COLO829 (cell line): Measurements from ENCODE around the gene MCTS1.
"Not testable (repeated sequence)": the region's sequence is repeated elsewhere in the genome, so short reads cannot be mapped to it uniquely, and the experiment has no call there.

Experiments
- DNase-seq: peaks from one replicate; pipeline ENCODE4 v3.0.0; 2012; ENCODE audit warnings: low spot score

The MCTS1 gene

DNA sequence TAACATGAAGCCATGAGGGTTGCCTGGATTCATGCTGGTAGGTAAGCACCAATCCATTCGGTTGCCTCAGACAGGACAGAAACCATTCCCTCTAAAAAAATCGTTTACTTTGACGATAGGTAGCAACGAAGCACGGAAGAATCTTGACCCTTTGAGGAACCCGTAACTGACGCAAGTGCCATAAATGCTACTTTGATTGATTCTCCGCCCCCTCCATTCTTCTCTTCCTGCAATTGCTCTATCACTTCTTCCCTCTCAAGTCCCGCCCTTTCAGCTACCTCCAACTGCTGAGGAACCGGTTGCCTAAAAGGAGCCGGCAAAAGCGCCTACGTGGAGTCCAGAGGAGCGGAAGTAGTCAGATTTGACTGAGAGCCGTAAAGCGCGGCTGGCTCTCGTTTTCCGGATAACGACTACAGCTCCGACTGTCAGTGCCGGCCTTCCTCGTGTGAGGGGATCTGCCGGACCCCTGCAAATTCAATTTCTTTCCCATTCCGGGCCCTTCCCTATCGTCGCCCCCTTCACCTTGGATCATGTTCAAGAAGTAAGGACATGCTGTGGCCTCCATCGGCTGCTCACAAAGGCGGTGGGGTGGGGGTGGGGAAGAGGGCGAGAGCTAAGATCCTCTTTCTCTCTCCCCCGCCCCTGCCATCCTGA is at the start of gene MCTS1:
Gene MCTS1, plus strand, starts transcription at position 395 of the 654 bp plus-strand sequence. Its CDS starts 136 bp downstream, at position 531.
- peak; percentile 86 for DNase-seq

DNA sequence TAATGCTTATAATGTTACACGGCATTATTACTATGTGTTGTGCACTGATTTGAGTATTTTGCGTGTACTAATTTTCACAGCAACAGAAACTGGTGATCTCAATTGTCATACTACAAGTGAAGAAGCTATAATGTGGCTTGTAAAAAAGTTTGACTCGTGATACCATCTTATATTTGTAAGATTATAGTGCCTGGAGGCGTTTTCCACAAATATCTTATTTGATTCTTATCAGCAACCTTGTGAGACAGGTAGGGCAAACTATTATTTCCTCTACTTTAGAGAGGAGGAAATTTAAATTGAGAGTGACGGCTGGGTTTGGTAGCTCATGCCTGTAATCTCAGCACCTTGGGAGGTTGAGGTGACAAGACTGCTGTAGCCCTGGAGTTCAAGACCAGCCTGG is 47.6 kb upstream of the MCTS1 start:
- no peak for DNase-seq

GRCh38 chrX:120559804-120560203 is 44.1 kb upstream of the MCTS1 start:
- DNase-seq = no peak

GRCh38 chrX:120560405-120560841 is 43.5 kb upstream of the MCTS1 start:
- DNase-seq = no peak

DNA sequence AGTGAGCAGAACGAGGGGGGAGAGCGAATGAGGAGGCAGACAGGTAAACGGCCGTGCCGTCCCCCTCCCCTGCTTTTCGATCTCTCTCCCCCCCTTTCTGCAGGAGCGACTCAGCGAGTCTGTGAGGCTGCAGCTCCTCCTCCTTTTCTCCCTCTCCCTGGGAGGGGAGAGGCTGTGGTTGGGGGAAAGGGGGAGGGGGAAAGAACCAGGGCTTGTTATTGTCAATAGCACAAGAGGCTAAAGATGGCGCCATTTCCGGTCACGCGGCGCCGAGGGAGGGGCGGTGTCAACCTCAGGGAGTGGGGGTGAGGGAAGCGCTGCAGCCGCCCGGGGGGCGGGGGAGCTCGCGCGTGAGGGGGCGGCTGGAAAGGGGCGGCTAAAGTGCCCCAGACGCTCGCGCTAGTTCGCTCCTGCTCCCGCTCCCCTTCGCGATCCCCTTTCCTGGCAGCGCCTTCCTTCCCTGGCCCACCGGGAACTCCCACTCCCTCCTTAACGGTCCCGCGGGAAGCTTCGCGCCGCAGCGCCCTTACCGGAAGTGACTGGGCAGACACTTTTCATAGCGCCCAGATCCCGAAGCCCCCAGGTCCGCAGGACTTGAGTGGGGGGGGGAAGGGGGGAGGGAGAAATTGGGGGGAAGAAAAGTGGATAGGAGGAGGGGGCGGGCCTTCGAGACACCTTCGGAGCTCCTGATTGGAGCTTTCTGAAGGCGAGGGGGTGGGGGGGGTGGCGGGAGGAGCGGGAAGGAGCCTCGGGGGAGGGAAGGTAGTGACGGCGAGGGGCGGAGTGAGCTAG is 42.9 kb upstream of the MCTS1 start, which contains the start of gene CUL4B:
Gene CUL4B, minus strand, starts transcription at position 121 of the 792 bp plus-strand sequence. CDS start 324 bp downstream, outside the sequence.
- peak; percentile 81 for DNase-seq

DNA sequence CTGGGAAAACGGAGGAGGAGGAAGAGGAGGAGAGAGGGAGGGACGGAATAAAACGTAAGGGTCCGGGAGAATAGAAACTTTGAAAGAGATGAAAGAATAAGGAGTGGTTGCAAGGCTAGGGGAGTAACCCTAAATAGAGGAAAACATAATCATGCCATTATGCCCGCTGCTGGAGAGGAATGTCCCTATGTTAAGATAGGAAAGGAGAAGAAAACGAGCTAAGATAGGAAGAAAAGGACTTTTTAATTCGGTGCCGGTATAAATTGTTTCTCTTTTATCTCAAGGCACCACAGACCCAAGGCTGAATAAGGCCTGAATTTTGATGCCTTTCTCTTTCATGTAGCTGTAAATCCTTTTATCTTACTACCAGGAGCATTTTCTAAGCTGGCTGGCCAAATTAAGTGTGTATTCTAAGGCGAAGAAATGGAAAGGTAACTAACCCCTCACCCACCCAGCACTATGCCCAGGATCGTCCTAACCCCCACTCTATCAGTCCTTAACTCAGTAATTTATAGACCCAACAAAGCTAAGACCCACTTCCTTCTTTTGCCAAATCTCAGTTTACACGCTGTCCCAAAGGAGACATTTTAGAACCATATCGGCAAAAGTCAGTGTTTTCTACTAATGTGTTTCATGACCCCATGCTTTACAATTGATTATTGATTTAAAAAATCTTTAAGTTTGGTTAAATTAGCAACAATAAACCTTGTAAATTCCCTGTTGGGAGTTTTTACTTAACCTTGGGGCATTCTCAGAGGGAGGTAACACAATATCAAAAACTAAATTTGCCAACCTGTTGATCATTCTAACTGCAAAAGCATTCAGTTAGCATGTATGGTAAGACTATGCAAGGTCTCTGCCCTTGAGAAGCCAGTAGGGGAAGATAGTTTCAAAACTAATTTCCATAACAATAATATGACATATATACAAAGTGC is 42.0 kb upstream of the MCTS1 start:
- DNase-seq = no peak

DNA sequence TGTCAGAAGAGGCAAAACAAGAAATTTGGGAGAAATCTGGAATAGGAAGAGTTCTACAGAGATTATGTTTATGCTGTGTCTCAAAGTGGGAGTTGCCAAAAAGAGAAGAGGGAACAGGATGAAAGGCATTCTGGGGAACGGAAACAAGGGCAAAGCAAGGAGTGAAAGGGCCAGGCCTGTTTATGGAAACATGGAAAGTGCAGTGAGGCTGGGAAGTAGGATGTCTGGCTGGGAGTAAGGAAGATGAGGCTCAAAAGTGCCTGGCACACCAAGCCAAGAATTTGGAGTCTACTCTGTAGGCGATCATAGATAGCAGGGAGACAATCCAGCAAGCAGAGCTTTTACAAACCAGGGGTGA is 41.4 kb upstream of the MCTS1 start:
- DNase-seq = no peak

- DNase-seq = no peak
Observed at GRCh38 chrX:120564925-120565324, 39.0 kb upstream of the MCTS1 start.

GRCh38 chrX:120566817-120567216 is 37.1 kb upstream of the MCTS1 start:
- no peak for DNase-seq

DNA sequence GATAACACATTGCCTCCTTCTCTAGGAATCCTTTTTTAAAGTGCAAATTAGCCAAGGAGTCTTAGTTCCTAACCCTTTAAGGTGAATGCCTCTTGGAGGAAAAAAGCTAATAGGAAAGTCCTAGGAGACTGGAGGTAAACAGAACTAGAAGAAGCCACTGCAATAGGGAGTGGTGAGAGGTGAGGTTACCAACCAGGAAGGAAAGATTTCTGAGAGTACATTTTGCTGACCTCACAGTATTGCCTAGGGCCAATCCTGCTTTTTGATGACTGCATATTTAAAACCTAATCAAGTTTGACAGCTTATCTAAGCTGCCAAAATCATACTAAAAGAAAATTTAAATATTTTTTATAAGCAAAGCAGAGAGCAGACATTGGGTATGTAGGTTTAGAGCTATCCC is 35.9 kb upstream of the MCTS1 start:
- DNase-seq = no peak

DNA sequence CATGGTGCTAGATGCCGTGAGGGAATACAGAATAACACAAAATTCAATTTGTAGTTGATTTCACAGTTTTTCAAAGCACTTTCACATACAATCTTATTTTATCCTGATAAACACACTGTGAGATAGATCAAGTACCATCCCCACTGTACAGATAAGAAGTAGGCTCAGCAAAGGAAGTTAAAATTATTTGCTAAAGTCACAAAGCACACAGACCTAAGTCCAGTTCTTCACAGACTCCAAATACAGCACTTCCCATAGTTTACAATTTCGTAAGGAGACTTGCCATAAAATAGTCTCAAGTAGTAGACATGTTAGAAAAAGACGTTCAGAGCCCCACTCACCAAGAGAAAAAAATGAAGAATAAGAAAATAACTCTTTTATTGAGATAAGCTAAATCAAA is 35.3 kb upstream of the MCTS1 start:
- DNase-seq = no peak

- DNase-seq = no peak
Observed at GRCh38 chrX:120570011-120570600, 33.8 kb upstream of the MCTS1 start.

DNA sequence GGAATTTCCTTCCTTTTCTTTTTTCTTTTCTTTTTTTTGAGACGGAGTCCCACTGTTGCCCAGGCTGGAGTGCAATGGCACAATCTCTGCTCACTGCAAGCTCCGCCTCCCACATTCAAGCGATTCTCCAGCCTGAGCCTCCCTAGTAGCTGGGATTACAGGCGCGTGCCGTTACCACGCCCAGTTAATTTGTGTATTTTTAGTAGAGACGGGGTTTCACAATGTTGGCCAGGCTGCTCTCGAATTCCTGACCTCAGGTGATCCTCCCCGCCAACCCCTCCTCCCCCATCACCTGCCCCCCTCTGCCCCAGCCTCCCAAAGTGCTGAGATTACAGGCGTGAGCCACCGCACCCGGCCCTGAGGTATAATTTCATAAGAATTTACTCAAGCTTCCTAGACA is 30.1 kb upstream of the MCTS1 start:
- not testable (repeated sequence) for DNase-seq

- no peak for DNase-seq
Observed at GRCh38 chrX:120575379-120576114, 28.4 kb upstream of the MCTS1 start.

DNA sequence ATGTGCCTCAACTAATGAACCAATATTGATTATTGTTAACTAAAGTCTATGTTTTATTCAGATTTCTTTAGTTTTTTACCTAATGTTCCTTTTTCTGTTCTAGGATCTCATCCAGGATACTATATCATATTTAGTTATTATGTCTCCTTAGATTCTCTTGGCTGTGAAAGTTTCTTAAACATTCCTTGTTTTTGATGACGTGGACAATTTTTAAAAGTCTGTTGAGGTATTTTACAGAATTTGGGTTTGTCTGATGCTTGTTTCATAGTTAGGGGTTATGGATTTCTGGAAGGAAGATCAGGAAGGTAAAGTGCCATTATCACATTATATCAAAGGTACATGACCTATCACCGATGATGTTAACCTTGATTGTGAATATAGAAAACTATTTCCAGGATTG is 18.2 kb upstream of the MCTS1 start:
- no peak for DNase-seq

GRCh38 chrX:120604361-120604782 is 471 bp downstream of the MCTS1 start:
- DNase-seq = peak; percentile 47

DNA sequence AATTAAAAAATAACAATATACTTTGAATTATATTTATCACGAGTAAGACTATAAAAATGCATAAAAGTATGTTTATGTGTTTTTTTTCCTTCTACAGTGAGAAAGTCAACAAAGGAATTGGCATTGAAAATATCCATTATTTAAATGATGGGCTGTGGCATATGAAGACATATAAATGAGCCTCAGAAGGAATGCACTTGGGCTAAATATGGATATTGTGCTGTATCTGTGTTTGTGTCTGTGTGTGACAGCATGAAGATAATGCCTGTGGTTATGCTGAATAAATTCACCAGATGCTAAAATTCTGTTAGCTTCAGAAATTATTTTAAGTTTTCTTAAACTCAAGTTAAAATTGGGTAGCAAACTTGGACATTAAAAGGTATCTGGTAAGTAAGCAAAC is 8.2 kb downstream of the MCTS1 start:
- DNase-seq = no peak

- no peak for DNase-seq
Observed at GRCh38 chrX:120614816-120615215, 10.9 kb downstream of the MCTS1 start.

- DNase-seq = no peak
Observed at GRCh38 chrX:120617996-120618630, 14.2 kb downstream of the MCTS1 start.

- no peak for DNase-seq
Observed at GRCh38 chrX:120625371-120625770, 21.5 kb downstream of the MCTS1 start.
